ENCODE results near the gene IL1RN.

IL1RN gene

DNA sequence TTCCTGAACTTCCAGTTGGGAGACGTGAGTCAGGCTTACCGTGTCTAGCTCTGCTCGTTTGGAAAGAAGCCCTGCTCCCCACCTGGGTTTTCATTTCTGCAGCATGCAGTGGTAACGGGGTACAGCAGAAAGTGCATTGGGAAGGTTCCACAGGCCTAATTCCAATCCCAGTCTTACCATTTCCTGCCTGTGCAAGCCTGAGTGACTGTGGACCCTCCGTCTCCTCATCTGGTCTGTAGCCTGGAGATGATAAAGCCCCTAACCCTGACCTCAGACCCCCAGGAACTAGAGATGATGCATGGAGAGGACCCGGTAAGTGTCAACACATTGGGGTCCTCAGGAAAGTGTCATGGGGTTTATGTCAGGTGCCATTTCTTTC is 40.6 kb downstream of the IL1RN start:
- no peak for DNase-seq (ENCODE audit: low read depth in 1 of 2, low spot score in 1 of 2)
- in situ Hi-C loops (cut with HindIII; ENCODE audit: low pct_unique_long_range_greater_than_20kb, low sequenced_read_pairs): no loop called here

DNA sequence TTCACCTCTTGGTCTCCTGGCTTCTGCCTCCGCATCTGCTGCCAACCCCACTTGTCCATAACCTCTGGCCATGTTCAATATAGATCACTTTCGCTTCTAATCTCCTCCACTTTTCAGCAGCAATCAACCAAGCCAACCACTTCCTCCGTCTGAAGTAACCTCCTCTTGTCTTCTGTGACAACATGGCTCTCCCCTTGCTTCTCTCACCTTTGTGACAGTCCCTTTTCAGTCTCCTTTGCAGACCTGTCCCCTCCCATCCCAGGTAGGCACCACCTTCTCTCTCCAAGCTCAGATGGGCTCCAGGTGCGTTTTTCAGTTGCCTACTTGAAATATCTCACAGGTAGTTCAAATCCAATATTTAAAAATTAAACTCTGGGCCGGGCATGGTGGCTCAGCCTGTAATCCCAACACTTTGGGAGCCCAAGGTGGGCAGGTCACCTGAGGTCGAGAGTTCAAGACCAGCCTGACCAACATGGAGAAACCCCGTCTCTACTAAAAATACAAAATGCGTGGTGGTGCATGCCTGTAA is 41.7 kb downstream of the IL1RN start:
- in situ Hi-C loops (cut with HindIII; ENCODE audit: low pct_unique_long_range_greater_than_20kb, low sequenced_read_pairs): no loop called here
- no peak for TF ChIP-seq JUND (IDR thresholded peaks at IDR 0.05; ENCODE audit: low read depth)
- no peak for DNase-seq (ENCODE audit: low read depth in 1 of 2, low spot score in 1 of 2)

More for the DNA sequence above, 40.6 kb downstream of the IL1RN start:
- TF ChIP-seq JUND (IDR thresholded peaks at IDR 0.05; ENCODE audit: low read depth): no peak

DNA sequence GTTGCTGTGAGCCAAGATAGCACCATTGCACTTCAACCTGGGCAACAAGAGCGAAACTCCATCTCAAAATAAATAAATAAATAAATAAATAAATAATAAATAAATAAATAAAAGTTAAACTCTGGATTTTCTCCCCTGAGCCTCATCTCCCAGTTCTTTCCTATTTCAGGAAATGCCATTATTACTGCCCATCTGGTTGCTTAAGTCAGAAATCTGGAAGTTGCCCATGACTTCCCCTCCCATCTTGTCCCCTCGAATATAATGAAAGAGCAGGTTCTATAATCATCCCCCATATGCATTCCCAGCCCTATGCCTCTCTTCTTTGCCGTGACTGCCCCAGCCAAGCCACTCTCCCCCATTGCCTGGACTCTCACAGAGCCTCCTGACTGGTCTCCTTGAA is 42.2 kb downstream of the IL1RN start:
- no peak for DNase-seq (ENCODE audit: low read depth in 1 of 2, low spot score in 1 of 2)
- in situ Hi-C loops (cut with HindIII; ENCODE audit: low pct_unique_long_range_greater_than_20kb, low sequenced_read_pairs): no loop called here
- no peak for TF ChIP-seq JUND (IDR thresholded peaks at IDR 0.05; ENCODE audit: low read depth)

DNA sequence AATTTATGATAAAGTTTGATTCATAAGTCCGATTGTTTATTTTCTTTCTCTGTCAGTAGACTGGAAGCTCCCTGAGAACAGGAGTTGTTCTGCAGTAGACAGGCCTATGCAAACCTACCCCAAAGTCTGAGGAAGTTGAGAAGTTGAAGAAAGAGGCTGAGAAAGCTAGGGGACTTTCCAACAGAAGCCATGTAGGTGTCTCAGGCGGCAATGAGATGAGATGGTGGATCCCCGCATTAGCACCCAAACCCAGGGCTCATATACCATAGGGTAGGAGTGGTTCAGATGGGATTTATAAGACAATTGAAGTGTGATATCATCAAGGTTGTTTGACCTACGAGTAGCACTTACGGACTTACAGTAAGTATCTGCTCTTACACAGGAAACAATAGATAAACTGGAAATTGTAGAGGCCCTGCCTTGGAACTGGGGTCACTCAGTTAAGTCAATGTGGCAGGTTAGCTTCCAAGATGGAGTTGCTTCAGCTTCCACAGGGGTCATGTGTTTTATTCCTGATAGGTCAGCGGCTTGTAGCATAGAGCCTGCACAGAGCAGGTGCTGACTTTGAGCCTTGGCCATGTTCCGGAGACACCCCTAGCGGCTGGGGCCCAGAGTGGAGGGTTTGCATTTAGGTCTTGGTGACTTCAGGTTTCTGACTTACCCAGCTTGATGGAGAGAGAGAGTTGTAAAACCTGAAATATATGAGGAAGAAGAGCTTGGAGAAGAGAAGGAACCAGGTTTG is 44.1 kb downstream of the IL1RN start:
- in situ Hi-C loops (cut with HindIII; ENCODE audit: low pct_unique_long_range_greater_than_20kb, low sequenced_read_pairs): no loop called here
- no peak for TF ChIP-seq JUND (IDR thresholded peaks at IDR 0.05; ENCODE audit: low read depth)
- DNase-seq (ENCODE audit: low read depth in 1 of 2, low spot score in 1 of 2): no peak

DNA sequence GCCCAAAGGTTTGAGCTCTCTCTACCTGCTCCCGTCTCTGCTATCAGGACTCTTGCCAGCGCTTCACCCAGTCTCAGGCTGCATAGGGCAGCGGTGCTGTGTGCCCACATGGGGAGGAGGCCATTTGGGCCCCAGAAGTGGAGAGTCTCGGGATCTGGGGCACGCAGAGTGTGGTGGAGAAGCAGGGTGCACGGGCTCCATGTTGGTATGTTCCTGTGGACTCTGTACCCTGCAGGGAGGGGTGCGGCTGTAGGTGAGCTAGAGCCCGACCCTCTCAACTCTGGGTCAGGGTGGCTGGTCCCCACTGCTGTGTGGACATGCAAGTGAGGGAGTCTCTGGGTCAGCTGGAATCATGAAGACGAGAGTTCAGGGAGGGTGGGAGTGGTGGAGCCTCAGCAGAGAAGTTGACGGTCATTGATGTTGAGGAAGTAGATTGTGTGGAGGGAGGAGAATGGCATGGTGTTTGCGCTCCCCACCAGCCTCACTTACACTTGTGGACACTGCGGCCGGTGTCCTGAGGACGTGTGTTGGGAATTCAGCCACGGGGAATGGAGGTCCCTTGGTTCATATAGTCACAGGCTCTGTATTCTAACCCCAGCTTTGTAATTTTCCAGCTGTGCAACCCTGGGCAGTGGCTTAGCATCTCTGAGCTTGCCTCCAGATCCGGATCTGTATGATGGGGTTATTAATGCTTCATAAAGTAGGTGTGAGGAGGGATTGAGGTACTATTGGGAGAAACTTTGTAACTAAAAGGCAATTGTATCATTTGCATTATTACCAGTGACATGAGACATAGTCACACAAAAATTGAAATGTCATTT is 45.5 kb downstream of the IL1RN start:
- DNase-seq (ENCODE audit: low read depth in 1 of 2, low spot score in 1 of 2): no peak
- in situ Hi-C loops (cut with HindIII; ENCODE audit: low pct_unique_long_range_greater_than_20kb, low sequenced_read_pairs): no loop called here
- no peak for TF ChIP-seq JUND (IDR thresholded peaks at IDR 0.05; ENCODE audit: low read depth)

DNA sequence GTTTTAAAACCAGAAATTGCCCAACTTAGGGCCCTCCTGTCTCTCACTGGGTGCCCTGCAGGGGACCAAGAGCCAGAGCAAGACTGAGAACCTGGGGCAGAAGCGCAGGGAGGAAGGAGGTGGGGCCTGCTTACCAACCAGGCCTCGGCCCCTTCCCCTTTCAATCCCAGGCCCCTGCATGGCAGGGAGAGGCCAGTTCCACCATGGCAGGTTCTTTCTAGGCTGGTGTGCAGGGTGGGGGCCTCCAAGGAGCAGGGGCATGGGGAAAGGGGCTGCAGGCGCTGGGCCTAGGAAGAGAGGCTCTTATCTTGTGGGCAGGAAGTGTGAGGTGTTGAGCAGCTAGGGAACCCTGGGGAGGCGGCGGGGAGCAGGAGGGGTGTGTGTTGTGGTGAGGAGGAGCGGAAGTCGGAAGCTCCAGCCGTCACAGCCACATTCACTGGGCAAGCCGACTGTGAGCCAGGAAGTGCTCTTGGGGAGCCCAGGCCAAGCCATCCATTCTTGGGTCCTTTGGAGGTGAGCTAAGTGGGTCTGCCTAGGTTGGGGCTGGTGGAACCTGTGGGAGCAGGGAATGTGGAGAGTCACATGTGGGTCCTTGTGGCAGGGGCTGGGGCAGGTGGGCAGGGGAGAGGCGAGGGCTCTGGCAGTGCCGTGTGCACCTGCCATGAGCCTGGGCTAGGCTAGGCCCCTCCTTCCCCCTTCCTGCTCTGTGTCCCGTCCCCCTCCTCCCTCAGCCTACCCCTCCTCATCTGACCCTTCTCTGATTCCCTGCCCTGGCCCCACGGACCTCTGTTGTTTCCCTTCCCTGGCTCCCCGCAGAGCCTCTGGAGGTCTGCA is 46.4 kb downstream of the IL1RN start, which contains the start of gene PSD4:
Gene PSD4 (plus strand): TSS at position 430 of the 834 bp plus-strand sequence. CDS start 8,486 bp downstream, outside the sequence.
- in situ Hi-C loops (cut with HindIII; ENCODE audit: low pct_unique_long_range_greater_than_20kb, low sequenced_read_pairs): no loop called here

DNA sequence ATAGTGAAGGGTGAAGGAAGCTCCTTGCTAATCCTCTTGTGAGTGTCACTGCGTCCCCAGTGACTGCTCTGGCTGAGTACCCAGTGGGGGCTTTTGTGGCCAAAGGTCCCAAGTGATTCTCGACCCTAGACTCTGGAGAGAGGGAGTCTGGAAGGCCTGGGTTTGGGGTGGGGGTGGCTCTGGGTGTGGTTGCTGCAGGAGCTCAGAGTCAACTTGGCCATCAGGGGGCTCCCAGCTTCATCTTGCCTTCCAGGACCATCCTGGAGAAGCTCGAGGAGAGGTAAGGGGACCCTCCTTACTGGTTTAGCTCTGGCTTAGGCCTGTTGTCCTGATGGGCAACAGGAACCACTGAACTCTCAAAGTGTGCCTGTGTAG is 47.0 kb downstream of the IL1RN start:
- TF ChIP-seq JUND (IDR thresholded peaks at IDR 0.05; ENCODE audit: low read depth): no peak
- in situ Hi-C loops (cut with HindIII; ENCODE audit: low pct_unique_long_range_greater_than_20kb, low sequenced_read_pairs): no loop called here
- DNase-seq (ENCODE audit: low read depth in 1 of 2, low spot score in 1 of 2): no peak

More for the DNA sequence above, 46.4 kb downstream of the IL1RN start, which contains the start of gene PSD4:
- DNase-seq (ENCODE audit: low read depth in 1 of 2, low spot score in 1 of 2): no peak
- TF ChIP-seq JUND (IDR thresholded peaks at IDR 0.05; ENCODE audit: low read depth): no peak

DNA sequence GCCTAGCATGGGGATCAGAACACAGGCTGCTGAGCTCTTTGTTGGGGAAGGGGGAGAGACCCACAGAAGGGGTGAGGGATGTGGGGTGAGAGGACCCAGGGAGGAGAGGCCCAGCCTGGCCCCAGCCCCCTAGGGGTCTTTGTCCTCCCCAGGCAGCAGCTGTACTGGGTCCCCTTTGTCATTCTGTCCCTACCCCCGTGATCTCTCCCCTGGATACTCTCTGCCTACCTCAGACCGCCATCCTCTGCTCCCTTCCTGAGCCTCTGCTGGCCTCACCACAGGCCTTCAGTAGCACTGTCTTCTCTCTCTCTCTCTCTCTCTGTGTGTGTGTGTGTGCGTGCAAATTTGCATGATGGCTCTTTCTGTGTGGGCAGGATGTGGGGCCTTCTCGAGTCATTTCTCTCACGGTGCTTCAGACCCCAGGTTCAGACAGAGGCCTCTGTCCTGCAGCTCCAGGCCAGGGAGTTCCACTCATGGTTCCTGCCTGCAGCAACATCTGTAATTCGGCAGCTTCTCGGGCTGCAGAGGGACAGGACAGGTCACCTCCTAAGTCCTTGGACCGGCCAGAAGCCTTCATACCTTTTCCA is 47.7 kb downstream of the IL1RN start:
- no peak for DNase-seq (ENCODE audit: low read depth in 1 of 2, low spot score in 1 of 2)
- TF ChIP-seq JUND (IDR thresholded peaks at IDR 0.05; ENCODE audit: low read depth): no peak
- in situ Hi-C loops (cut with HindIII; ENCODE audit: low pct_unique_long_range_greater_than_20kb, low sequenced_read_pairs): no loop called here

DNA sequence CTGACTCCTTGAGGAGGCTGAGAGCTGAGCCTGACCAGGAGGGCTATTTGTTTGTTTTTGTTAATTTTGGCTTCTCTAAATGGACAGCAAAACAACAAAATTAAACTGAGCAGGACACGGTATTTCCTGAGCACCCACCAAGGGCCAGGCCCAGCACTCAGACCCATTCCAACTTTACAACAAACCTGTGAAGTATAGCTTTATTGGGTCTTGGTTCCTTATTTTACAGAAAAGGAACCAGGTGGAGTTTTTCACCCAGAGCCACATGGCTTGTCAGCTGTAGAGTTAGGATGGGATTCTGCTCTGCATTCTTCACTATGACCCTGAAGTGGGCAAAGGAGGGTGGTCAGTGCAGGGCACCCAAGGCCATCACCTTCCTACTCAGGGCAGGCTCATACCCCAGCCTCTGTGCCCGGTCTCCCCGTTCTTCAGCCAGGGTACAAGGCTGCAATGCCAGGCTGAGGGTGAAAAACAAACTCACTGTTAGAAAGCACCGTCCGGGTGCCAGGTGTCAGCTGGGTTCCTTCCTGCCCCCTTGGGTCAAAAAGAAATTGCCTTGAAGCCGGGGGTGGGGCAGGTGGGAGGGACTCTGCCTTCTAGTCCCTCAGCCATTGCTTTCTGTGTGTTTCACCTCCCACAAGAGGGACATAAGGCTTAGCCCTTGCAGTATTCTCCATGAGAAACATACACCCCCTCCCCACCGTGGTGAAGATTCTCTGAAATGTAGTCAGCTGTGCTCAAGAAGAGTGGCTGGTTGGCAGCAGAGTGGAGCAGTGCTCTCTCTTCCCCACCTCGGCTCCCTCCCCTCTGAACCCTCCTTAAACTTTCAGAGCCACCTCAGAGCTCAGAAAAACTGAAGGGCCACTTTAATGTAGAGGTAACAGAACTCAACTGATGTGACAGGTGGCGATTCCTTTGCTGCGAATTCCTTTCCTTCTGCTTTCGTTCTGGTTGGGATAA is 48.6 kb downstream of the IL1RN start:
- DNase-seq (ENCODE audit: low read depth in 1 of 2, low spot score in 1 of 2): no peak
- in situ Hi-C loops (cut with HindIII; ENCODE audit: low pct_unique_long_range_greater_than_20kb, low sequenced_read_pairs): no loop called here
- TF ChIP-seq JUND (IDR thresholded peaks at IDR 0.05; ENCODE audit: low read depth): no peak

DNA sequence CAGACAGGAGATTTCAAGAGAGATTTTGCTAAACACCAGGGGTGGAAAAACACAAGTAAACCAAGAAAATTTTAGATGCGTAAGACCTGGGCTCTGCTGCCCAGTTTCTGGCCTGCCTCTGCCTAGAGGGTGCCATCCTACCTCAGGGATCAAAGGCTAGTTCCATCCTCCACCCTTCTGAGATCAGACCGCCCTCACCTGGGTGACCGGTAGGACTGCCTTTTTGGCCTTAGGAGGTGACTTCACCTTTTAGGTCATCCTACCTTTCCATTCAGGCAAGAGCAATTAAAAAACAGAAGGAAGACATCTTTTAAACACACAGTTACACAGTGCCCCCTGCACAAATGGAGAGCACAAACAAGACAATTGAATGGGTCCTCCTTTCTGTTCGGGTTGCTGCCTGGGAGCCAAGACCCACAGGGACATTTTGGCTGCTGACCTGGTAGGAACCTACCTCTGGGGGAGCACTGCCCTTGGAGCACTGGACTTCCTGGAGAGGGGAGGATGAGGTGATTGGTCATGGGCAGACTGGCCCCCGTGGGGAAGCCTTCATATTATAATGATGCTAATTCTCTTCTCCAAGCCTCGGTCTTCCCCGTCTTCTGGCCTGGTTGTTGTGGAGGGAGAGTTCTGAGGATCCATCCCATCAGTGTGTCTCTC is 49.4 kb downstream of the IL1RN start:
- DNase-seq (ENCODE audit: low read depth in 1 of 2, low spot score in 1 of 2): peak in 1 of 2 experiments; percentile 32
- no peak for TF ChIP-seq JUND (IDR thresholded peaks at IDR 0.05; ENCODE audit: low read depth)
- in situ Hi-C loops (cut with HindIII; ENCODE audit: low pct_unique_long_range_greater_than_20kb, low sequenced_read_pairs): no loop called here

Data from T47D (cell line).